Kidney (tissue), 14 donors: ENCODE data around the gene LIME1. TPM values are rescaled to one million over a fixed set of nuclear protein-coding genes. Genes with fewer than 3 reads are reported as not detected.

Experiments
- DNase-seq, 5 donors: peaks; one replicate each; pipeline ENCODE4 v3.0.0-alpha.2; 2013 to 2020
- FAIRE-seq: peaks from 2 replicates; lab custom pipeline; 2012; peaks lifted over from hg19 to GRCh38; lab: Jason Lieb, UNC
- H3K27ac ChIP-seq, 2 donors: one replicate each; pipeline ENCODE4 v1.7.0; 2013; ENCODE audit warnings: low read depth in 2 of 2, low read length in 2 of 2, inconsistent platforms in 1 of 2
- H3K27me3 ChIP-seq: one replicate; pipeline ENCODE4 v1.7.1; 2013; ENCODE audit warnings: low read length, inconsistent platforms; ENCODE audit not compliant: control insufficient read depth, insufficient read depth
- H3K36me3 ChIP-seq, 3 donors: one replicate each; pipeline versions ENCODE4 v1.7.0 to v1.7.1; 2013; ENCODE audit warnings: low read length in 3 of 3, control low read depth in 1 of 3, inconsistent platforms in 1 of 3; ENCODE audit not compliant: insufficient read depth in 3 of 3, control insufficient read depth in 2 of 3
- H3K4me1 ChIP-seq, 3 donors: one replicate each; pipeline versions ENCODE4 v1.7.0 to v1.7.1; 2013; ENCODE audit warnings: low read length in 3 of 3, inconsistent platforms in 1 of 3, low read depth in 1 of 3; ENCODE audit not compliant: control insufficient read depth in 2 of 3, insufficient read depth in 2 of 3
- H3K4me3 ChIP-seq, 3 donors: one replicate each; pipeline versions ENCODE4 v1.7.0 to v1.8.1; 2013; ENCODE audit warnings: low read length in 3 of 3, control low read depth in 1 of 3, inconsistent platforms in 1 of 3
- H3K9ac ChIP-seq, 3 donors: one replicate each; pipeline versions ENCODE4 v1.7.0 to v1.7.1; 2013; ENCODE audit warnings: low read length in 3 of 3, control low read depth in 1 of 3, inconsistent platforms in 1 of 3
- H3K9me3 ChIP-seq, 3 donors: one replicate each; pipeline versions ENCODE4 v1.7.0 to v1.7.1; 2013; ENCODE audit warnings: low read length in 3 of 3, control low read depth in 1 of 3, inconsistent platforms in 1 of 3; ENCODE audit not compliant: control insufficient read depth in 2 of 3, insufficient read depth in 1 of 3
- intact Hi-C: fragments of 100-400 bp; cut with DNase I; formaldehyde crosslinking; loops from one replicate; pipeline ENCODE4 v1.11.1; 2022
- polyA plus RNA-seq: library from polyadenylated mRNA; stranded (reverse); fragments of 350-450 nt; fragmentation: Illumina TruSeq; extraction: RNeasy Lipid Tissue Mini Kit (QIAGEN cat#74804); gene quantifications from one replicate; pipeline ENCODE4 v1.2.3, GENCODE V29; 2014; ENCODE audit warnings: low read depth, low replicate concordance; ENCODE audit not compliant: insufficient read depth
- total RNA-seq: library from RNA; stranded (reverse); fragmentation: NEBNext Ultra II Directional; extraction: Animal tissue kit (Norgen Biotek cat#: 25700); gene quantifications from one replicate; pipeline ENCODE4 v1.2.1, GENCODE V29; 2021
- TF ChIP-seq, protein P1 (sequence below): IDR thresholded peaks from 3 replicates; pipeline ENCODE4 v1.5.1; 2012; ENCODE audit warnings: mild to moderate bottlenecking, moderate library complexity, borderline replicate concordance; ENCODE audit not compliant: insufficient read depth; ENCODE audit errors: extremely low read depth
- donor health status: control.
- donor health status: control.
- donor health status: control.
- donor health status: control.
- donor health status: control.
- donor health status: DM: yes; HTN: yes; CAD: no.
- donor health status: Normal renal cell carcinoma (clear cell type).

Gene LIME1
- total and polyA plus RNA-seq, 2 donors from 2014 or later, result 12.1 to 114 TPM

DNA sequence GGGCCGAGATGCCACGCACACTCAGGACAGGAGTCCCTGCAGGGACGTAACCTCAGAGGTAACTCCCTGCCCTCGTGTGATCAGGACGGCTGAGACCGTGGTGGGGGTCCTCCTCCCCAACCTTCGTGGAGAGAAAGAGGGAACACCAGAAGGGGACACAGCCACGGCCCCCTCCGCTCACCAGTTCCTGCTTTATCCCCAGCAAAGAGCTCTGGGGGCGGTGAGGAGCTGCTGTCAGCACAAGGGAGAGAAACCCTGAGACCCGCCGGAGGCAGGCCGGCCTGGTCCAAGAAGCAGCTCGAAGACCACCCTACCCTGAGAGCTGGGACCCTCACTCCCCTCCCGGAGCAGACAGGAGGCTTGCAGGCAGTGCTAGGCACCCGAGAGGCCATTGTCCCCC lies 47.5 kb downstream of the LIME1 start:
- Histone ChIP-seq H3K4me3 (no peak overlapping the region), H3K9ac (no peak overlapping the region), H3K27me3 (no peaks in the 10 kb centered on the region), H3K9me3 (no peaks in the 10 kb centered on the region), H3K4me1 (peaks cover 0 to 16% (median 0%) of the 10 kb centered on the region in 3 donors), H3K36me3 (peaks cover 0 to 6% (median 2%) of the 10 kb centered on the region in 3 donors), H3K27ac (no peak overlapping the region)
- intact Hi-C loops, result no loop called here
- DNase-seq (peak in 1 of 5 donors; percentile 64), FAIRE-seq (no peak)
- TF ChIP-seq, protein P1, sequence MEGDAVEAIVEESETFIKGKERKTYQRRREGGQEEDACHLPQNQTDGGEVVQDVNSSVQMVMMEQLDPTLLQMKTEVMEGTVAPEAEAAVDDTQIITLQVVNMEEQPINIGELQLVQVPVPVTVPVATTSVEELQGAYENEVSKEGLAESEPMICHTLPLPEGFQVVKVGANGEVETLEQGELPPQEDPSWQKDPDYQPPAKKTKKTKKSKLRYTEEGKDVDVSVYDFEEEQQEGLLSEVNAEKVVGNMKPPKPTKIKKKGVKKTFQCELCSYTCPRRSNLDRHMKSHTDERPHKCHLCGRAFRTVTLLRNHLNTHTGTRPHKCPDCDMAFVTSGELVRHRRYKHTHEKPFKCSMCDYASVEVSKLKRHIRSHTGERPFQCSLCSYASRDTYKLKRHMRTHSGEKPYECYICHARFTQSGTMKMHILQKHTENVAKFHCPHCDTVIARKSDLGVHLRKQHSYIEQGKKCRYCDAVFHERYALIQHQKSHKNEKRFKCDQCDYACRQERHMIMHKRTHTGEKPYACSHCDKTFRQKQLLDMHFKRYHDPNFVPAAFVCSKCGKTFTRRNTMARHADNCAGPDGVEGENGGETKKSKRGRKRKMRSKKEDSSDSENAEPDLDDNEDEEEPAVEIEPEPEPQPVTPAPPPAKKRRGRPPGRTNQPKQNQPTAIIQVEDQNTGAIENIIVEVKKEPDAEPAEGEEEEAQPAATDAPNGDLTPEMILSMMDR, result no peak

DNA sequence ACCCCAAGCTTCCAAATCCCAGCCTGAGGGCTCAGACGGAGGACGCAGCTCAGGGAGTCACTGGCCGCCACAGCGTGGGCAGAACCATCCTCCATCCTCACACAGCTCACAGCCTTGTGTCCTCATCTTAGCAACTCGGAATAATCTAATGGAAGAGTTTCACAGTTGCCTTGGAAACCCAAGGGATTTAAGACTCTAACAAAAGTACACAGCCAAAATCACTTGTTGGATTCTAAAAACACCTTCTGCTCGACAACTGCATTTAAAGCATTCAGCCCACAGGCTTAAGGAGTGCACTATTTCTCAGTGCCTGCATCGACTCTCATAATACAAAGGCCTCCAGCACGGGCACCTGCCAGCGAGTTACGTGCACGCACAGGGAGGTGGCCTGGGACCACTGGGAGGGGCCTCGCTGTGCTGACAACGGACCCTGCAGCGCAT lies 49.2 kb downstream of the LIME1 start:
- TF ChIP-seq, protein P1, result no peak

DNA sequence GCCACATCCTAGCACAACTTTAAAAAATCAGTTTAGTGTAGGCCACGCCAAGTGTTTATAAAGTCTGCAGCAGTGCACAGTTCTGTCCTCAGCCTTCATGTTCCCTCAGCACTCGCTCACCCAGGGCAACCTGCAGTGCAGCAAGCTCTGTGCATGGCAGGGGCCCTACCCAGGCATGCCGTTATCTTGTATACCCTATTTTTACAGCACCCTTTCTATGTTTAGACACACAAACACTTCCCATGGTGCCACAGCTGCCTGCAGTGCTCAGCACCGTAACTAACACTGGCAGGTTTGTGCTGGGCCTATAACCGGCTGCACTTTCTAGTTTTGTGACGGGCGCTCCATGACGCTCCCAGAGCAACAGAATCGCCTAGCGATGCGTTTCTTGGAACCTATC lies 50.8 kb downstream of the LIME1 start:
- intact Hi-C loops, result no loop called here
- no peaks in the 10 kb centered on the region for H3K27me3 ChIP-seq
- H3K27ac ChIP-seq, result peak overlapping the region in 1 of 2 donors; percentile 37

More for the DNA sequence above, 49.2 kb downstream of the LIME1 start:
- Histone ChIP-seq H3K27ac (no peak overlapping the region), H3K4me3 (no peak overlapping the region), H3K9ac (no peak overlapping the region), H3K36me3 (peaks cover 0 to 13% (median 8%) of the 10 kb centered on the region in 3 donors), H3K4me1 (peaks cover 0 to 23% (median 0%) of the 10 kb centered on the region in 3 donors), H3K27me3 (no peaks in the 10 kb centered on the region), H3K9me3 (no peaks in the 10 kb centered on the region)
- intact Hi-C loops, result no loop called here
- DNase-seq (no peak), FAIRE-seq (no peak)

More for the DNA sequence above, 50.8 kb downstream of the LIME1 start:
- Histone ChIP-seq H3K9me3 (no peaks in the 10 kb centered on the region), H3K4me1 (peaks cover 0 to 23% (median 0%) of the 10 kb centered on the region in 3 donors), H3K9ac (peak overlapping the region in 1 of 3 donors; percentile 12), H3K36me3 (peaks cover 0 to 13% (median 8%) of the 10 kb centered on the region in 3 donors), H3K4me3 (no peak overlapping the region)
- FAIRE-seq (no peak), DNase-seq (no peak)
- TF ChIP-seq, protein P1, result no peak
